ENCODE data around the gene PNKD. TPM values are rescaled to one million over a fixed set of nuclear protein-coding genes. Genes with fewer than 3 reads are reported as not detected.

The PNKD gene
- total and polyA plus RNA-seq, 2 experiments from 2014 or later, result 48.7 to 145 TPM

DNA sequence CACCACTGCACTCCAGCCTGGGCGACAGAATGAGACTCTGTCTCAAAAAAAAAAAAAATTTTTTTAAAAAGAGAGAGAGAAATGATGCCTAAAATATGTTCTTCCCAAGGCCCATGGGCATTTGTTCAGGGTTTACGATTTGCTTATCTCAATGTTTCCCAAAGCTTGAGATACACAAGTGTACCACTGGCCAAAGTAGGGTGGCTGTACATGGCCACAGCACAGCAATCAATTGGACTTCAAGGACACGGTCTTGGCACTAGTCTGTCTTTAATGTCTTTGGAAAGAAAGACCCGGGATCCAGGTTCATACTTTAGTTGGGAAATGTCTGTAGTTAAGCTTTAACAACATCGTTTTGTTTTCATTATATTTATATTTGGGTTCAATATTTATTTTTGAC lies 76.9 kb downstream of the PNKD start:
- H3K4me3 ChIP-seq, result no peak overlapping the region
- H2AFZ ChIP-seq, result no peak overlapping the region
- no peaks in the 10 kb centered on the region for H3K9me2 ChIP-seq (replicated peaks; ENCODE audit: insufficient read depth)
- WGBS (ENCODE audit: low lambda C conversion rate, missing lambda C conversion rate), result 87% methylated on average over 5 of the region's 5 CpGs
- no peak for DNase-seq (ENCODE audit: low spot score)
- H3K4me2 ChIP-seq, result no peak overlapping the region
- H3K9me3 ChIP-seq (ENCODE audit: low read depth), result no peaks in the 10 kb centered on the region
- no peaks in the 10 kb centered on the region for H3K36me3 ChIP-seq (replicated peaks; ENCODE audit: insufficient read depth, low read depth)
- no peaks in the 10 kb centered on the region for H3K79me2 ChIP-seq
- TF ChIP-seq EZH2 (IDR thresholded peaks at IDR 0.05; ENCODE audit: borderline replicate concordance), result no peak
- TF ChIP-seq, protein P1, sequence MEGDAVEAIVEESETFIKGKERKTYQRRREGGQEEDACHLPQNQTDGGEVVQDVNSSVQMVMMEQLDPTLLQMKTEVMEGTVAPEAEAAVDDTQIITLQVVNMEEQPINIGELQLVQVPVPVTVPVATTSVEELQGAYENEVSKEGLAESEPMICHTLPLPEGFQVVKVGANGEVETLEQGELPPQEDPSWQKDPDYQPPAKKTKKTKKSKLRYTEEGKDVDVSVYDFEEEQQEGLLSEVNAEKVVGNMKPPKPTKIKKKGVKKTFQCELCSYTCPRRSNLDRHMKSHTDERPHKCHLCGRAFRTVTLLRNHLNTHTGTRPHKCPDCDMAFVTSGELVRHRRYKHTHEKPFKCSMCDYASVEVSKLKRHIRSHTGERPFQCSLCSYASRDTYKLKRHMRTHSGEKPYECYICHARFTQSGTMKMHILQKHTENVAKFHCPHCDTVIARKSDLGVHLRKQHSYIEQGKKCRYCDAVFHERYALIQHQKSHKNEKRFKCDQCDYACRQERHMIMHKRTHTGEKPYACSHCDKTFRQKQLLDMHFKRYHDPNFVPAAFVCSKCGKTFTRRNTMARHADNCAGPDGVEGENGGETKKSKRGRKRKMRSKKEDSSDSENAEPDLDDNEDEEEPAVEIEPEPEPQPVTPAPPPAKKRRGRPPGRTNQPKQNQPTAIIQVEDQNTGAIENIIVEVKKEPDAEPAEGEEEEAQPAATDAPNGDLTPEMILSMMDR (IDR thresholded peaks at IDR 0.05; ENCODE audit: poor library complexity), result no peak
- no peak for TF ChIP-seq EZH2phosphoT487 (IDR thresholded peaks at IDR 0.05; ENCODE audit: low read depth, severe bottlenecking, unreplicated experiment)
- H4K20me1 ChIP-seq (ENCODE audit: insufficient read depth, poor library complexity, severe bottlenecking), result no peaks in the 10 kb centered on the region
- H3K4me1 ChIP-seq (ENCODE audit: insufficient read depth), result peaks cover 12% of the 10 kb centered on the region
- no peaks in the 10 kb centered on the region for H3K27me3 ChIP-seq
- no peak overlapping the region for H3K27ac ChIP-seq

DNA sequence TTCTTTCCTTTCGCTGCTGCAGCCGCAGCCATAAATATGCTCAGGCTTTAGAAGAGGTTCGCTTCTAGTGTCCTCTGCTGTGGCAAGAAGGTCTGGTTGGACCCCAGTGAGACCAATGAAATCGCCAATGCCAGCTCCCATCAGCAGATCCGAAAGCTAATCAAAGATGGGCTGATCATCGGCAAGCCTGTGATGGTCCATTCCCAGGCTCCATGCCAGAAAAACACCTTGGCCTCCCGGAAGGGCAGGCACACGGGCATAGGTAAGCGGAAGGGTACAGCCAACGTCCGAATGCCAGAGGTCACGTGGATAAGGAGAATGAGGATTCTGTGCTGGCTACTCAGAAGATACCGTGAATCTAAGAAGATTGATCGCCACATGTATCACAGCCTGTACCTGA lies 83.7 kb downstream of the PNKD start:
- H2AFZ ChIP-seq, result no peak overlapping the region
- no peak overlapping the region for H3K4me2 ChIP-seq
- peaks cover 8% of the 10 kb centered on the region for H3K4me1 ChIP-seq (ENCODE audit: insufficient read depth)
- no peaks in the 10 kb centered on the region for H4K20me1 ChIP-seq (ENCODE audit: insufficient read depth, poor library complexity, severe bottlenecking)
- H3K79me2 ChIP-seq, result no peaks in the 10 kb centered on the region
- no peak overlapping the region for H3K4me3 ChIP-seq
- no peaks in the 10 kb centered on the region for H3K9me3 ChIP-seq (ENCODE audit: low read depth)
- 96% methylated on average over 14 of the region's 14 CpGs for WGBS (ENCODE audit: low lambda C conversion rate, missing lambda C conversion rate)
- TF ChIP-seq EZH2 (IDR thresholded peaks at IDR 0.05; ENCODE audit: borderline replicate concordance), result no peak
- TF ChIP-seq EZH2phosphoT487 (IDR thresholded peaks at IDR 0.05; ENCODE audit: low read depth, severe bottlenecking, unreplicated experiment), result no peak
- TF ChIP-seq, protein P1 (IDR thresholded peaks at IDR 0.05; ENCODE audit: poor library complexity), result no peak
- no peaks in the 10 kb centered on the region for H3K36me3 ChIP-seq (replicated peaks; ENCODE audit: insufficient read depth, low read depth)
- no peak overlapping the region for H3K27ac ChIP-seq
- H3K27me3 ChIP-seq, result no peaks in the 10 kb centered on the region
- H3K9me2 ChIP-seq (replicated peaks; ENCODE audit: insufficient read depth), result no peaks in the 10 kb centered on the region
- DNase-seq (ENCODE audit: low spot score), result no peak

DNA sequence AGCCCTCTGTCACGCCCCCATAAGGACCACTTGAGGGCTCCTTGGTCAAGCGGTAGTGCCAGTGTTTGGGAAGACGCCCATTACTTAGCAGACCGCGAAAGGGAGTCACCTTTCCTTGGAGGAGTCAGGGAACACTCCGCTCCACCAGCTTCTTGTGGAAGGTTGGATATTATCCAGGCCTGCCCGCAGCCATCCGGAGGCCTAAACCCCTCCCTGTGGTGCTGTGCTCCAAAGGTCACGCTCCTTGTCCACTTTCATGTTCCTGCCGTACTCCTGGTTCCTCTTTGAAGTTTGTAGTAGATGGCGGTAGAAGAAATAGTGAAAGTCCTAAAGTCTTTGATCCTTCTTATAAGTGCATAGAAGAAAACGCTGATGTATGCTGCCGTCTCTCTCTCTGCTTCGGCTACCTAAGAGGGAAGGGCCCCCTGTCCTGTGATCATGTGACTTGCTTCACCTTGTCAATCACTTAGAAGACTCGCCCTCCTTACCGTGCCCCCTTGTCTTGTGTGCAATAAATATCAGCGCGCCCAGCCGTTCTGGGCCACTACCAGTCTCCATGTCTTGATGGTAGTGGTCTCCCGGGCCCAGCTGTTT lies 84.6 kb downstream of the PNKD start:
- DNase-seq (ENCODE audit: low spot score), result no peak
- Histone ChIP-seq H3K4me1 (ENCODE audit: insufficient read depth) (peaks cover 11% of the 10 kb centered on the region), H3K9me3 (ENCODE audit: low read depth) (no peaks in the 10 kb centered on the region), H3K27ac (peak overlapping the region; percentile 42), H3K36me3 (replicated peaks; ENCODE audit: insufficient read depth, low read depth) (no peaks in the 10 kb centered on the region), H3K9me2 (replicated peaks; ENCODE audit: insufficient read depth) (no peaks in the 10 kb centered on the region), H3K27me3 (no peaks in the 10 kb centered on the region), H4K20me1 (ENCODE audit: insufficient read depth, poor library complexity, severe bottlenecking) (no peaks in the 10 kb centered on the region), H3K4me2 (peak overlapping the region; percentile 34), H2AFZ (peak overlapping the region; percentile 17), H3K79me2 (no peaks in the 10 kb centered on the region), H3K4me3 (no peak overlapping the region)
- no peak for TF ChIP-seq EZH2 (IDR thresholded peaks at IDR 0.05; ENCODE audit: borderline replicate concordance)
- no peak for TF ChIP-seq EZH2phosphoT487 (IDR thresholded peaks at IDR 0.05; ENCODE audit: low read depth, severe bottlenecking, unreplicated experiment)
- TF ChIP-seq, protein P1 (IDR thresholded peaks at IDR 0.05; ENCODE audit: poor library complexity), result no peak
- WGBS (ENCODE audit: low lambda C conversion rate, missing lambda C conversion rate), result 50% methylated on average over 20 of the region's 20 CpGs

All from hepatocyte (in vitro differentiated cells).